GM23338 (cell line): ENCODE measurements around the gene ERH. TPM values are rescaled to one million over a fixed set of nuclear protein-coding genes. Genes with fewer than 3 reads are reported as not detected.

Source experiments
- ATAC-seq: fragments of 200-7000 bp; cut with Tn5 transposase; 3 replicates; pipeline ENCODE4 v1.9.1; 2020
- DNase-seq: peaks from one replicate; pipeline ENCODE4 v3.0.0-alpha.2; 2015; ENCODE audit warnings: low spot score
- H2AFZ ChIP-seq: fragments of 200-600 bp; sonication (generic); 2 replicates; pipeline ENCODE4 v1.8.0; 2016; ENCODE audit warnings: antibody characterized with exemption, mild to moderate bottlenecking, moderate library complexity
- H3F3A ChIP-seq: fragments of 200-600 bp; sonication (generic); replicated peaks from 2 replicates; pipeline ENCODE4 v1.8.0; 2017; ENCODE audit warnings: antibody characterized with exemption, mixed run types, low read depth
- H3K27ac ChIP-seq: fragments of 200-600 bp; sonication (generic); 2 replicates; pipeline ENCODE4 v1.6.1; 2016; ENCODE audit warnings: low read depth
- H3K27me3 ChIP-seq: fragments of 200-600 bp; sonication (generic); 2 replicates; pipeline ENCODE4 v1.8.0; 2016; ENCODE audit warnings: mild to moderate bottlenecking, mixed run types, moderate library complexity; ENCODE audit not compliant: insufficient read depth
- H3K36me3 ChIP-seq: fragments of 200-600 bp; sonication (generic); 2 replicates; pipeline ENCODE4 v1.8.0; 2016; ENCODE audit warnings: mild to moderate bottlenecking; ENCODE audit not compliant: insufficient read depth
- H3K4me1 ChIP-seq: fragments of 200-600 bp; sonication (generic); 2 replicates; pipeline ENCODE4 v1.8.0; 2016; ENCODE audit warnings: mild to moderate bottlenecking, moderate library complexity; ENCODE audit not compliant: insufficient read depth
- H3K4me2 ChIP-seq: fragments of 200-600 bp; sonication (generic); 2 replicates; pipeline ENCODE4 v1.7.1; 2017; ENCODE audit warnings: mixed run types
- H3K4me3 ChIP-seq: fragments of 200-600 bp; sonication (generic); 2 replicates; pipeline ENCODE4 v1.6.1; 2016; ENCODE audit warnings: mixed run types
- H3K79me2 ChIP-seq: fragments of 200-600 bp; sonication (generic); replicated peaks from 2 replicates; pipeline ENCODE4 v1.8.0; 2017; ENCODE audit warnings: mild to moderate bottlenecking; ENCODE audit not compliant: insufficient read depth
- H3K9me2 ChIP-seq: fragments of 200-600 bp; sonication (generic); 2 replicates; pipeline ENCODE4 v1.8.0; 2017; ENCODE audit not compliant: insufficient read depth
- H4K20me1 ChIP-seq: fragments of 200-600 bp; sonication (generic); replicated peaks from 2 replicates; pipeline ENCODE4 v1.8.0; 2017; ENCODE audit warnings: mild to moderate bottlenecking; ENCODE audit not compliant: insufficient read depth
- H3K27ac Mint-ChIP-seq: 2 replicates; pipeline ENCODE4 v1.8.0; 2020; ENCODE audit warnings: inconsistent platforms, mild to moderate bottlenecking, moderate library complexity, mixed read lengths
- H3K27me3 Mint-ChIP-seq: 3 replicates; pipeline ENCODE4 v1.8.0; 2022; ENCODE audit warnings: low read depth, mild to moderate bottlenecking, moderate library complexity, mixed read lengths, inconsistent platforms; ENCODE audit not compliant: insufficient read depth, poor library complexity
- H3K36me3 Mint-ChIP-seq: 3 replicates; pipeline ENCODE4 v1.8.0; 2021; ENCODE audit warnings: low read depth, mild to moderate bottlenecking, inconsistent platforms, moderate library complexity, mixed read lengths
- H3K4me1 Mint-ChIP-seq: 3 replicates; pipeline ENCODE4 v1.8.0; 2020; ENCODE audit warnings: mild to moderate bottlenecking, inconsistent platforms, mixed read lengths
- H3K4me3 Mint-ChIP-seq: 3 replicates; pipeline ENCODE4 v1.8.0; 2021; ENCODE audit warnings: moderate library complexity, mild to moderate bottlenecking, inconsistent platforms, mixed read lengths
- H3K9me3 Mint-ChIP-seq: 3 replicates; pipeline ENCODE4 v1.8.0; 2020; ENCODE audit warnings: moderate library complexity, mild to moderate bottlenecking, inconsistent platforms, mixed read lengths
- CREB1 ChIP-seq: fragments of 250-450 bp; sonication (Bioruptor Pico); IDR thresholded peaks from 2 replicates; pipeline ENCODE4 v1.5.0; 2020; ENCODE audit warnings: low read depth, mild to moderate bottlenecking, moderate library complexity
- EZH2phosphoT487 ChIP-seq: fragments of 200-600 bp; sonication (generic); IDR thresholded peaks from one replicate; pipeline ENCODE4 v1.8.1; 2018; ENCODE audit warnings: antibody characterized with exemption; ENCODE audit not compliant: unreplicated experiment
- JUNB ChIP-seq: IDR thresholded peaks from one replicate; pipeline ENCODE4 v1.6.1; 2016; ENCODE audit warnings: antibody characterized with exemption; ENCODE audit not compliant: unreplicated experiment
- NANOG ChIP-seq: IDR thresholded peaks from 2 replicates; pipeline ENCODE4 v1.6.1; 2016; ENCODE audit warnings: antibody characterized with exemption, borderline replicate concordance
- POLR2AphosphoS5 ChIP-seq: IDR thresholded peaks from 2 replicates; pipeline ENCODE4 v1.6.1; 2016; ENCODE audit warnings: antibody characterized with exemption, low read depth
- STAT1 ChIP-seq: IDR thresholded peaks from one replicate; pipeline ENCODE4 v1.6.1; 2016; ENCODE audit warnings: antibody characterized with exemption; ENCODE audit not compliant: unreplicated experiment
- ZNF331 ChIP-seq: fragments of 250-450 bp; sonication (Bioruptor Pico); IDR thresholded peaks from 2 replicates; pipeline ENCODE4 v1.5.0; 2020; ENCODE audit warnings: low read depth, mild to moderate bottlenecking, moderate library complexity
- polyA plus RNA-seq: library from polyadenylated mRNA; unstranded; fragments of >200 nt; fragmentation: Nextera tagmentation; extraction: Ambion mirVana; gene quantifications from 2 replicates; pipeline ENCODE4 v1.2.1, GENCODE V29; 2016
- total RNA-seq: library from RNA; depleted of rRNA; stranded (reverse); fragments of >200 nt; shearing (Covaris generic); gene quantifications from 2 replicates; pipeline ENCODE4 v1.2.3, GENCODE V29; 2014
- TF ChIP-seq, protein P1 (sequence below): IDR thresholded peaks from 2 replicates; pipeline ENCODE4 v1.6.1; 2016; ENCODE audit warnings: antibody characterized with exemption
- TF ChIP-seq, protein P2 (sequence below), 2 experiments: fragments of 200-600 bp in 1 of 2; sonication (generic) in 1 of 2; conservative IDR thresholded peaks; 2 replicates each; pipeline versions ENCODE4 v1.5.1 to v1.6.1; 2016 to 2017; ENCODE audit warnings: antibody characterized with exemption in 2 of 2, low read depth in 2 of 2, mild to moderate bottlenecking in 2 of 2, moderate library complexity in 1 of 2
- TF ChIP-seq, protein P3 (sequence below): fragments of 250-450 bp; sonication (Bioruptor Pico); IDR thresholded peaks from 2 replicates; pipeline ENCODE4 v1.5.0; 2020; ENCODE audit warnings: mild to moderate bottlenecking, moderate library complexity
- TF ChIP-seq, protein P4 (sequence below): IDR thresholded peaks from one replicate; pipeline ENCODE4 v1.6.1; 2018; ENCODE audit warnings: antibody characterized with exemption; ENCODE audit not compliant: unreplicated experiment

The ERH gene
- total and polyA plus RNA-seq, 2 experiments from 2014 or later, result 188 to 545 TPM

DNA sequence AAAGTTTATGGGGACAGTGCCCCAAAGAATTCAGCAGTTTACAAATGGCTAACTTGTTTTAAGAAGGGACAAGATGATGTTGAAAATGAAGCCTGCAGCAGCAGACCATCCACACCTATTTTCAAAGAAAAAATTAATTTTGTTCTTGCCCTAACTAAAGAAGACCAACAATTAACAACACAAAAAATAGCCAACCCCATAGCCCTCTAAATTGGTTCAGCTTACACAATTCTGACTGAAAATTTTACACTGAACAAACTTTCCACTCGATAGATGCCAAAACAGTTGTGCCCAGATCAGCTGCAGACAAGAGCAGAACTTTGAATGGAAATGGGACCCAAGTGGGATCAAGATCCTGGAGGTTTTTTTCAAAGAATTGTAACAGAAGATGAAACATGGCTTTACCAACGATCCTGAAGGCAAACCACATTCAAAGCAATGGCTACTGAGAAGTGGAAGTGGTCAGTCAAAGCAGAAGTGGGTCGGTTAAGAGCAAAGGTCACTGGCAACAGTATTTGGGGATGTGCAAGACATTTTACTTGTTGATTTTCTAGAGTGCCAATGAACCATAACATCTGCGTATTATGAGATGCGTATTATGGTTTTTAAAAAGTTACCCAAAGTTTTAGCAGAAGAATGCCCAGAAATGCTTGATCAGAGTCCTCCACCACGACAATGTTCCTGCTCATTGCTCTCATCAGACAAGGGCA lies 30.3 kb upstream of the ERH start:
- DNase-seq (no peak), ATAC-seq (no peak)
- peaks cover 29% of the 10 kb centered on the region for H3K79me2 ChIP-seq
- H3K9me2 ChIP-seq, result no peaks in the 10 kb centered on the region
- no peaks in the 10 kb centered on the region for H3K27me3 ChIP-seq
- no peaks in the 10 kb centered on the region for H3F3A ChIP-seq
- no peaks in the 10 kb centered on the region for H3K4me1 Mint-ChIP-seq
- H3K27ac Mint-ChIP-seq, result no peak overlapping the region; the same call in 1 of the 2 replicates
- H3K27ac ChIP-seq, result no peak overlapping the region
- no peak overlapping the region for H3K4me3 Mint-ChIP-seq
- H3K36me3 ChIP-seq, result peaks cover 6% of the 10 kb centered on the region; the same call in 1 of the 2 replicates
- no peaks in the 10 kb centered on the region for H3K27me3 Mint-ChIP-seq
- no peak overlapping the region for H2AFZ ChIP-seq
- H3K4me2 ChIP-seq, result no peak overlapping the region
- H3K4me3 ChIP-seq, result no peak overlapping the region
- no peak for TF ChIP-seq EZH2phosphoT487
- TF ChIP-seq CREB1 (CRISPR knock-in tag), result no peak
- TF ChIP-seq, protein P1, sequence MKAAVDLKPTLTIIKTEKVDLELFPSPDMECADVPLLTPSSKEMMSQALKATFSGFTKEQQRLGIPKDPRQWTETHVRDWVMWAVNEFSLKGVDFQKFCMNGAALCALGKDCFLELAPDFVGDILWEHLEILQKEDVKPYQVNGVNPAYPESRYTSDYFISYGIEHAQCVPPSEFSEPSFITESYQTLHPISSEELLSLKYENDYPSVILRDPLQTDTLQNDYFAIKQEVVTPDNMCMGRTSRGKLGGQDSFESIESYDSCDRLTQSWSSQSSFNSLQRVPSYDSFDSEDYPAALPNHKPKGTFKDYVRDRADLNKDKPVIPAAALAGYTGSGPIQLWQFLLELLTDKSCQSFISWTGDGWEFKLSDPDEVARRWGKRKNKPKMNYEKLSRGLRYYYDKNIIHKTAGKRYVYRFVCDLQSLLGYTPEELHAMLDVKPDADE, result no peak
- TF ChIP-seq, protein P2, sequence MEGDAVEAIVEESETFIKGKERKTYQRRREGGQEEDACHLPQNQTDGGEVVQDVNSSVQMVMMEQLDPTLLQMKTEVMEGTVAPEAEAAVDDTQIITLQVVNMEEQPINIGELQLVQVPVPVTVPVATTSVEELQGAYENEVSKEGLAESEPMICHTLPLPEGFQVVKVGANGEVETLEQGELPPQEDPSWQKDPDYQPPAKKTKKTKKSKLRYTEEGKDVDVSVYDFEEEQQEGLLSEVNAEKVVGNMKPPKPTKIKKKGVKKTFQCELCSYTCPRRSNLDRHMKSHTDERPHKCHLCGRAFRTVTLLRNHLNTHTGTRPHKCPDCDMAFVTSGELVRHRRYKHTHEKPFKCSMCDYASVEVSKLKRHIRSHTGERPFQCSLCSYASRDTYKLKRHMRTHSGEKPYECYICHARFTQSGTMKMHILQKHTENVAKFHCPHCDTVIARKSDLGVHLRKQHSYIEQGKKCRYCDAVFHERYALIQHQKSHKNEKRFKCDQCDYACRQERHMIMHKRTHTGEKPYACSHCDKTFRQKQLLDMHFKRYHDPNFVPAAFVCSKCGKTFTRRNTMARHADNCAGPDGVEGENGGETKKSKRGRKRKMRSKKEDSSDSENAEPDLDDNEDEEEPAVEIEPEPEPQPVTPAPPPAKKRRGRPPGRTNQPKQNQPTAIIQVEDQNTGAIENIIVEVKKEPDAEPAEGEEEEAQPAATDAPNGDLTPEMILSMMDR (conservative IDR thresholded peaks at IDR 0.05; ENCODE audit: low read depth in 2 of 2), result no peak
- TF ChIP-seq, protein P3, sequence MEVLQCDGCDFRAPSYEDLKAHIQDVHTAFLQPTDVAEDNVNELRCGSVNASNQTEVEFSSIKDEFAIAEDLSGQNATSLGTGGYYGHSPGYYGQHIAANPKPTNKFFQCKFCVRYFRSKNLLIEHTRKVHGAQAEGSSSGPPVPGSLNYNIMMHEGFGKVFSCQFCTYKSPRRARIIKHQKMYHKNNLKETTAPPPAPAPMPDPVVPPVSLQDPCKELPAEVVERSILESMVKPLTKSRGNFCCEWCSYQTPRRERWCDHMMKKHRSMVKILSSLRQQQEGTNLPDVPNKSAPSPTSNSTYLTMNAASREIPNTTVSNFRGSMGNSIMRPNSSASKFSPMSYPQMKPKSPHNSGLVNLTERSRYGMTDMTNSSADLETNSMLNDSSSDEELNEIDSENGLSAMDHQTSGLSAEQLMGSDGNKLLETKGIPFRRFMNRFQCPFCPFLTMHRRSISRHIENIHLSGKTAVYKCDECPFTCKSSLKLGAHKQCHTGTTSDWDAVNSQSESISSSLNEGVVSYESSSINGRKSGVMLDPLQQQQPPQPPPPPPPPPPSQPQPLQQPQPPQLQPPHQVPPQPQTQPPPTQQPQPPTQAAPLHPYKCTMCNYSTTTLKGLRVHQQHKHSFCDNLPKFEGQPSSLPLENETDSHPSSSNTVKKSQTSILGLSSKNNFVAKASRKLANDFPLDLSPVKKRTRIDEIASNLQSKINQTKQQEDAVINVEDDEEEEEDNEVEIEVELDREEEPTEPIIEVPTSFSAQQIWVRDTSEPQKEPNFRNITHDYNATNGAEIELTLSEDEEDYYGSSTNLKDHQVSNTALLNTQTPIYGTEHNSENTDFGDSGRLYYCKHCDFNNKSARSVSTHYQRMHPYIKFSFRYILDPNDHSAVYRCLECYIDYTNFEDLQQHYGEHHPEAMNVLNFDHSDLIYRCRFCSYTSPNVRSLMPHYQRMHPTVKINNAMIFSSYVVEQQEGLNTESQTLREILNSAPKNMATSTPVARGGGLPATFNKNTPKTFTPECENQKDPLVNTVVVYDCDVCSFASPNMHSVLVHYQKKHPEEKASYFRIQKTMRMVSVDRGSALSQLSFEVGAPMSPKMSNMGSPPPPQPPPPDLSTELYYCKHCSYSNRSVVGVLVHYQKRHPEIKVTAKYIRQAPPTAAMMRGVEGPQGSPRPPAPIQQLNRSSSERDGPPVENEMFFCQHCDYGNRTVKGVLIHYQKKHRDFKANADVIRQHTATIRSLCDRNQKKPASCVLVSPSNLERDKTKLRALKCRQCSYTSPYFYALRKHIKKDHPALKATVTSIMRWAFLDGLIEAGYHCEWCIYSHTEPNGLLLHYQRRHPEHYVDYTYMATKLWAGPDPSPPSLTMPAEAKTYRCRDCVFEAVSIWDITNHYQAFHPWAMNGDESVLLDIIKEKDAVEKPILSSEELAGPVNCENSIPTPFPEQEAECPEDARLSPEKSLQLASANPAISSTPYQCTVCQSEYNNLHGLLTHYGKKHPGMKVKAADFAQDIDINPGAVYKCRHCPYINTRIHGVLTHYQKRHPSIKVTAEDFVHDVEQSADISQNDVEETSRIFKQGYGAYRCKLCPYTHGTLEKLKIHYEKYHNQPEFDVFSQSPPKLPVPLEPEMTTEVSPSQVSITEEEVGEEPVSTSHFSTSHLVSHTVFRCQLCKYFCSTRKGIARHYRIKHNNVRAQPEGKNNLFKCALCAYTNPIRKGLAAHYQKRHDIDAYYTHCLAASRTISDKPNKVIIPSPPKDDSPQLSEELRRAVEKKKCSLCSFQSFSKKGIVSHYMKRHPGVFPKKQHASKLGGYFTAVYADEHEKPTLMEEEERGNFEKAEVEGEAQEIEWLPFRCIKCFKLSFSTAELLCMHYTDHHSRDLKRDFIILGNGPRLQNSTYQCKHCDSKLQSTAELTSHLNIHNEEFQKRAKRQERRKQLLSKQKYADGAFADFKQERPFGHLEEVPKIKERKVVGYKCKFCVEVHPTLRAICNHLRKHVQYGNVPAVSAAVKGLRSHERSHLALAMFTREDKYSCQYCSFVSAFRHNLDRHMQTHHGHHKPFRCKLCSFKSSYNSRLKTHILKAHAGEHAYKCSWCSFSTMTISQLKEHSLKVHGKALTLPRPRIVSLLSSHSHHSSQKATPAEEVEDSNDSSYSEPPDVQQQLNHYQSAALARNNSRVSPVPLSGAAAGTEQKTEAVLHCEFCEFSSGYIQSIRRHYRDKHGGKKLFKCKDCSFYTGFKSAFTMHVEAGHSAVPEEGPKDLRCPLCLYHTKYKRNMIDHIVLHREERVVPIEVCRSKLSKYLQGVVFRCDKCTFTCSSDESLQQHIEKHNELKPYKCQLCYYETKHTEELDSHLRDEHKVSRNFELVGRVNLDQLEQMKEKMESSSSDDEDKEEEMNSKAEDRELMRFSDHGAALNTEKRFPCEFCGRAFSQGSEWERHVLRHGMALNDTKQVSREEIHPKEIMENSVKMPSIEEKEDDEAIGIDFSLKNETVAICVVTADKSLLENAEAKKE (CRISPR knock-in tag), result no peak
- TF ChIP-seq, protein P4, sequence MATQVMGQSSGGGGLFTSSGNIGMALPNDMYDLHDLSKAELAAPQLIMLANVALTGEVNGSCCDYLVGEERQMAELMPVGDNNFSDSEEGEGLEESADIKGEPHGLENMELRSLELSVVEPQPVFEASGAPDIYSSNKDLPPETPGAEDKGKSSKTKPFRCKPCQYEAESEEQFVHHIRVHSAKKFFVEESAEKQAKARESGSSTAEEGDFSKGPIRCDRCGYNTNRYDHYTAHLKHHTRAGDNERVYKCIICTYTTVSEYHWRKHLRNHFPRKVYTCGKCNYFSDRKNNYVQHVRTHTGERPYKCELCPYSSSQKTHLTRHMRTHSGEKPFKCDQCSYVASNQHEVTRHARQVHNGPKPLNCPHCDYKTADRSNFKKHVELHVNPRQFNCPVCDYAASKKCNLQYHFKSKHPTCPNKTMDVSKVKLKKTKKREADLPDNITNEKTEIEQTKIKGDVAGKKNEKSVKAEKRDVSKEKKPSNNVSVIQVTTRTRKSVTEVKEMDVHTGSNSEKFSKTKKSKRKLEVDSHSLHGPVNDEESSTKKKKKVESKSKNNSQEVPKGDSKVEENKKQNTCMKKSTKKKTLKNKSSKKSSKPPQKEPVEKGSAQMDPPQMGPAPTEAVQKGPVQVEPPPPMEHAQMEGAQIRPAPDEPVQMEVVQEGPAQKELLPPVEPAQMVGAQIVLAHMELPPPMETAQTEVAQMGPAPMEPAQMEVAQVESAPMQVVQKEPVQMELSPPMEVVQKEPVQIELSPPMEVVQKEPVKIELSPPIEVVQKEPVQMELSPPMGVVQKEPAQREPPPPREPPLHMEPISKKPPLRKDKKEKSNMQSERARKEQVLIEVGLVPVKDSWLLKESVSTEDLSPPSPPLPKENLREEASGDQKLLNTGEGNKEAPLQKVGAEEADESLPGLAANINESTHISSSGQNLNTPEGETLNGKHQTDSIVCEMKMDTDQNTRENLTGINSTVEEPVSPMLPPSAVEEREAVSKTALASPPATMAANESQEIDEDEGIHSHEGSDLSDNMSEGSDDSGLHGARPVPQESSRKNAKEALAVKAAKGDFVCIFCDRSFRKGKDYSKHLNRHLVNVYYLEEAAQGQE, result no peak
- TF ChIP-seq NANOG, result no peak
- no peak for TF ChIP-seq POLR2AphosphoS5
- TF ChIP-seq STAT1, result no peak
- no peak for TF ChIP-seq ZNF331 (CRISPR knock-in tag)
- no peak for TF ChIP-seq JUNB
- peaks cover 3% of the 10 kb centered on the region for H4K20me1 ChIP-seq
- no peaks in the 10 kb centered on the region for H3K4me1 ChIP-seq
- H3K9me3 Mint-ChIP-seq, result no peaks in the 10 kb centered on the region
- peaks cover 19% of the 10 kb centered on the region for H3K36me3 Mint-ChIP-seq
